DMS53 treated with DMSO at 0.1 percent for 48 hours (cell line): Measurements from ENCODE around the gene SSRP1.
"Not testable (repeated sequence)": the region's sequence is repeated elsewhere in the genome, so short reads cannot be mapped to it uniquely, and the experiment has no call there.

ENCODE experiments used
- DNase-seq: peaks from one replicate; lab custom pipeline; 2025; ENCODE audit not compliant: unreplicated experiment; lab: John Stamatoyannopoulos, UW

Gene SSRP1

DNA sequence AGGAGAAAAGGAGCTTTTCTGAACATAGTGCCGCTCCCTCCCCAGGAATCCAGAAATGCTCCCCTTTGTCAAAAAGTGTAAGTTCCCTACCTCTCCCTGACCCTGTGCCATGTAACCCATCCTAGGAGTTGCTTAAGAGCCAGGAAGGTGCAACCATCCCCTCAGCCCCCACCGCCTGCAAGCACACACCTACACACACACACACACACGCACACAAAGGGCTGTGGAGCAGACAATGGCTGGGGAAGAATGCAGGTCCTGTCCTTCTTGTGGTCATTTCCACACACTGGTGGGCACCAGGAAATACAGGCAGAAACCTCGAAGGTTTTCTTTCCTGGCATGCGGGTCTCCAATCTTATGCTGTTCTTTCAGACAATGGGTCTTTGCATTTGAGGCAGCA, 3.6 kb upstream of the SSRP1 start:
- DNase-seq: no peak

DNA sequence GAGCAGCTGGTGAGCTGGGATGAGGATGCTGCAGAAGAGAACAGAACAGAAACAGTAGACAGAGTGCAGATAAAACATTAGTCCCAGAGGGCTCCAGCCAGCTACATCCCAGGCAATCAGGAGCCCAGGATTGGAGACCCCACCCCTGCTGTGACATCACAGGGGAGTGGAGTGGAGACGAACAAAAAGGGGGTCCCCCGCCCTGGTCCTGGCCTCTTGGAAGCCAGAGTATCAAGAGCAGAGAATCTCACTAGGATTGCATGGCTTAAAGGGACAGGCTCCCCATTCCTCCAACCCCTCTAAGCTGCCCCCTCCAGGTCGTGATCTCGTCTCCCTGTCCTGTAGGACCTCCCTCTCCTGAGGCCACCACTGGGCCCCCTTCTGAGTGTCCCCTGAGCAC, 2.5 kb upstream of the SSRP1 start, which contains the start of gene P2RX3:
TSS of gene P2RX3 (plus strand) at position 211 of the 400 bp plus-strand sequence. CDS start 199 bp downstream, outside the sequence.
- DNase-seq: no peak

DNA sequence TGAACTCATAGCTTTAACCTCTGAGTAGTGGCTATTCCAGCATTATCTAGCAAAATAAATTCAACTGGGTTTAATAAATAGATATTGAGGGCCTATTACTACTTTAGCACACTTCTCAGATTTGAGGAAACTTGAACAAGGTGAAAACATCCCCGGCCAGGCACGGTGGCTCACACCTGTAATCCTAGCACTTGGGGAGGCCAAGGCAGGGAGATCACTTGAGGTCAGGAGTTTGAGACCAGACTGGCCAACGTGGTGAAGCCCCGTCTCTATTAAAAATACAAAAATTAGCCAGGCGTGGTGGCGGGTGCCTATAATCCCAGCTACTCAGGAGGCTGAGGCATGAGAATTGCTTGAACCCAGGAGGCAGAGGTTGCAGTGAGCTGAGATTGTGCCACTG, 1.2 kb upstream of the SSRP1 start:
- not testable (repeated sequence) for DNase-seq

DNA sequence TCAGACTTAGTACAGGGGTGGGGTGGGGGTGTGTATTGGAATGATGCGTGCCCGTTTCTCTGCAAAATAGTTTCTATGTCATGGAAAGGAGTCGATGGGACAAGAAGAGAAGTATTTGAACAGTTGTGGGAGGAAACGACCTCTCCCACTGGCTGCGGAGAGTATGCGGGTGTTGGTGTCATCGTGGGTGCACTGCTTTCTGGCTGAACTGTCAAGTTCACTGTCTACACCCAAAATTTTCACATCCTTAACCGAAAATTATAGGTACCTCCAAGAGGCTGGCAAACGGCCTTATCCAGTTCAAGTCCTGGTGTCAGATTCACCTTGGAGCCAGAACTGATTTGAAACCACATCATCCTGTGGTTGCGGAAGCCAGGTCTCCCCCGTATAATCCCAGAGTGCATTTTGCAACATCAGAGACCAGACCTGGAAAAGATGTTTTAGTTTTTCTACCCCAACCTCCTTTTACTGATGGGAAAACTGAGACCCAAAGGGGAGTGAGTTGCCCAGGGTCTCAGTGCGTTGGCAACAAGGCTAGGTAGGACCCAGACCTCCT, 497 bp upstream of the SSRP1 start:
- no peak for DNase-seq

DNA sequence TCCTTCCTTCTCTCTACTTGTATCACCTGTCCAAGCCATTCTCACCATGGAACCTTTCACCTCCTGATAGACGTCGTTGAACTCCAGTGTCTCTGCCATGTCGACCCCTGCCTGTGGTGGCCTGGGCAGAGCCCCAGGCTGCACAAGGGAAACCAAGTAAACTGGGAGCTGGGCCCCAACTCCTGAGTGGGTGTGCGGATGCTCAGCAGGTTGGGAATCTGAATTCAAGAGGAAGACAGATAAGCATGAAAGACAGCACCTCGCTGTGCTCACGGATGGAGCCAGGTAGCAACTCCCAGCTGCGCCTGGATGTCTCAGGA, 709 bp downstream of the SSRP1 start:
- DNase-seq: no peak

DNA sequence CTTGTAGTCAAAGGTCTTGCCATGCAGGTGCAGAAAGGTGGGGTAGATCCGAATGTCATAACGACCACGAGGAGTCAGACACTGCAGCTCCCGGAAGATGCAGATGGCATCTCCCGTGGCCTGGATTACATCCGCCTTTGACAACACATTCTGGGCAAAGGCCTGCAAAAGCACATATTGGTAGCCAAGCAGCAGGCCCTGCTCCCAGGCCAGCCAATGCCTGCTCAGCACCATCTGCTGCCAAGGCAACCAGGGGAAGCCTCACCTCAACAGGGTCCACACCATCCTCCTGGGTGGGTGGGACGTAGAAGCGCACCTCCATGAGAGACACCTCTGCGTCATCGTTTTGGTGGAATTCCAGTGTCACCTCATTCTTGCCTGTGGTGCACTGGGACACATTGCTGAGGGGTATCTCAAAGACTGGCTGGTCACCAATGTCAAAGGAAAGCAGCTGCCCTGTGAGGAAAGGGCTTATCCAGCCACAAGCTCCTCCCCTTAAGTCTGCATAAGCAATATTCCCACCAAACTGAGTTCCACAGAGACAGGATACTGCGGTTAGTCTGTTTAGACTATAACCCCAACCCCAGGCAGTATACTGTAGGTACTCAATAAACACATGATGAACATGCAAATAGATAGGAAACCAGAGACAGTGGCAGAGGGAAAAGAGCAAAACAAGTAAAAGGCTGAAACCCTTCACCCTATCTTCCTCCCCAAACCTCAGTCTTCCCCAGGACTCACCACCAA, 2.8 kb downstream of the SSRP1 start:
- DNase-seq: no peak

DNA sequence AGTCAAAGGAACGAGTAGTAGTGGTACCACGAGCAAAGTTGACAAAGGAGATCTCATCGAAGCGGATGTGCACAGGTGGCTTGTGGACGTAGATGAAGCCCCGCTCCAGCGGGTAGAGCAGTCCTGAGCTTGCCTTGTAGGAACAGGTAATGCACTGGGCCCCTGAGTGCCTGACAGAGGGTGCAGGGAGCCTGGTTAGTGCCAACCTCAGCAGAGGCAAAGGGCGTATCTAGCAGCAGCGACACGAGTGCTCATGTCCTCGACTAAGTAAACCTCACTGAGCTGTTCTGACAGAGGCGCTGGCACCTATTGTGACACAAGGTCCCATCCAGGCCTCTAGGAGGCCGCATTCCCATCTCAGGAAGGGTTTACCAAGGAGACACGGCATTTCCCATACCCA, 4.0 kb downstream of the SSRP1 start:
- DNase-seq: no peak

DNA sequence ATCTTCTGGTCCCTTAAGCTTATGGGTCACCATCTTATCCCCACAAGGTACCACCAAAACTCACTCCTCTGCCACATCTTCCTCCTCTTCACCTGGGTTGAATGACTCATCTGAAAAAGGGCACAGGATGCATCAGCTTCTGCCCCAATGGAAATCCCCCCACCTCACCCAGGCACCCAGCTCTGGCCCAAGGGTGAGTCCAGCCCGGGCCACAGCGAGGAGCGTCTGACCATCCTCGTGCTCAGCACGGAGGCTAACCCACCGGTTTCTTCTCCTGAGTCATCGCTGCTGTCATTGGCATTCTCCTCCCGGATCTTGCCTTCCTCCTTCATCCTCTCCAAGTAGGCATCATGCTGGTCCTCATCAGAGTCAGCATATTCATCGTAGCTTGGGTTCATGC, 5.7 kb downstream of the SSRP1 start:
- no peak for DNase-seq

DNA sequence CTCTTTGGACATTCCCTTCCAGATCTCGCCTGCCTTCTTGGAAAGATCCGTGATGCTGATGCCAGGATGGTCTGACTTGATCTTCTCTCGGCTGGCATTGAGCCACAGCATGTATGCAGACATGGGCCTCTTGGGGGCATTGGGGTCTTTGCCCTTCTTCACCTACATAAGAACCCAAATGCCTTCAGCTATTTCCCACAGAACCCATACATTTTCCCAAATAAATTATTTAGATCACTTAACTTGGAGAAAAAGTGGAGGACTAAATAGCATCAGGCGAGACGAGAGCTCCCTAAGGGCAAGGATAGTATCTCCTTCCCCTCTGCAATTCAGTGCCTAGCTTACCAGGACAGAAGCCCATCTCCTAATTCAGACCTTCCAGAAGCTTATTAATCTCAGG, 8.0 kb downstream of the SSRP1 start:
- DNase-seq: no peak

DNA sequence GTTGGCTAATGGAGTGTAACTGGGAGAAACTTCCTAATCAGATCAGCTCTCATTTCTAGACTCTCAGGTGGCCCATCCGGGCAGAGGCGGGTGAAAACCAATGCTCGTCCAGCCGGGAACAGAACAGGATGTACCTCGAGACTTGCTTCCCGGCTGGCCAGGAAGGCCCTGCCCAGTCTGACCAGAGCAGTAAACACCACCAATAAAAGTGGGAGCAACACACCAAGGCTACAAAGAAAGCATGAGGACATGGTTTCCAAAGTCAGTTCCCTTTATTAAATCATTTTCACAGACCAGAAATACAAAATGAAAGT, 10.0 kb downstream of the SSRP1 start:
- peak; percentile 22 for DNase-seq

DNA sequence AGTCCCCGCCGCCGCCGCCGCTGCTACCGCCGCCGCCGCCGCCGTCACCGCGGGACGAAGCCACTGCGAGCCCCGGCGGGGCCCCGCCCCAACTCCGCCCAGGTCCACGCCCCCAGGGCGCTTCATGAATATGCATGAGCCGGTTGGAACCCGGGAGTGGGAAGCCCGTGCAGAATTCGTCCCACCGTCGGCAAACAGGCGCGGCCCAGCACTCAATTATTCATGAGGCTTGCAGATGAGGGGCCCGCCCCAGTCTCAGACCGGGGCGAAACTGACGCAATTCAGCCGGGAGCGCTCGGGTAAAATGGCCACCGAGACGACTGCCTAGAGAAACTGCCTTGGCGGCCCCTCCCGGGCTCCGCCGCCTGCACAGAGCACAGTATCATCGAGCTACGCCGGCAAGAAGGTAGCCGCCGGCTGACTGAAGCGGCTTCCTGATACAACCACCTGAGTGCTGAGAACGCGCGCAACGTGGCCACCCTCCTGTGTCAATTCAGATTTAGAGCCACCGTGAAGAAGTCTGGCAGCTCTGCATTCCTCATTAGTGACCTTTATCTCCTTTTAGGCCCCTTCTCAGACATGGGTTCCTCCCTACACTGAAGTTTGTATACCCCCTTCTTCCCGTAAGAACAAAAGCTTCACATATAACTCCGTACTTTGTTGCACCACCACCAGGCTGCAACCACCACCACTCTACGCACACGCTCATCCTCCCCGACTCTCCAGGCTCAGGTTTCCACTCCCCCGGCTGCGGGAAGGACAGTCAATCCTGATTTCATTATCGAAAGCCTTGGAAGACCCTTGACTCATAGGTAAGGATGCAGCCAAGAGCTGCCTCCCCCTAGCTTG, 10.6 kb downstream of the SSRP1 start, which contains the start of gene TNKS1BP1:
TSS of gene TNKS1BP1 (minus strand) at position 67 of the 849 bp plus-strand sequence. CDS start 3,067 bp downstream, outside the sequence.
- DNase-seq: peak; percentile 63

DNA sequence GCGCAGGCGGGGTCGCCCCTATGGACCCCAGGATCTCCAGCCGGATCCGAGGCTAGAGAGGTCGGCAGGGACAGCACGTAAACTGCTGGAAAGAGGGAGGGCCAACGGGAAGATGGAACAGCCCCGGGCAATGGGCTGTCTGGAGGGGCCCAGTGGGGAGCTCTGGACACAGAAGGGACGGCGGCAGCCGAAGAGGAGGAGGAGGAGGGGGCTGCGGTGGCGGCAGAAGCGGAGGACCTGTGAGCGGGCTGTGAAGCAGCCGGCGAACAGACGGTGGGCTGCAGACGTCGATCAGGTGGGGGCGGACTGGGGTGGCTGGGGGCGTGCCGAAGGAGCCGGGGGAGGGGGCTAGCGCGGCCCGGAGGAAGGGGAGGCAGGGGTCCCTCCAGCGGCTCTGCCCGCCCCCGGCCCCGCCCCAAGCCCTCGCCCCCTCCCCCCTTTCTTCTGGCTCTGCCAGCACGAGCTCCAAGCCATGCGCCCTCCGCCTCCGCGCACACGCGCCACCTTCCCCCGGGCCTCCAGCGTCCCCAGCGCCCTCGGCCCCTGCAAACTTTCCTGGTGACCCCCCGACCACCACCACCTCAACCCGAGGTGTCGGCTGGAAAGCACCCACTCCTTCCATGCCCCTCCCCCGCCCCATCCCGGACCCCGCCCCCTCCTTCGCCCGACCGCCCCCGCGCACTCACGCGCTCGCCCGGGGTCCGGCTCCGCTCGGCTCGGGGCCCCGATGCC, 11.4 kb downstream of the SSRP1 start:
- DNase-seq: no peak

DNA sequence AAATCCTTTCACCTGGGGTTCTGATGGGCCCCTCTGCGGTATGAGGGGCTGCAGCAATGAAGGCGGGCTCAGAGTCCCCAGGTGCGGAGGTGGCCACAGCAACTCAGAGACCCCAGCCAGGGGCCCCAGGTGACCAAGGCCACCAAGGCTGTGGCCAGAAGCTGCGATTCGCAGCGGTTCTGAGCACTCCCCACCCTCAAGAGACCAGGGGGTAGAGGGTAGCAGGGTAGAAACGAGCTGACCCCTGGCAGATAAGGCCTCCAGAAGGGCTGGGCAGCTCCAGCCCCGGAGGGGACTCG, 11.9 kb downstream of the SSRP1 start:
- no peak for DNase-seq

DNA sequence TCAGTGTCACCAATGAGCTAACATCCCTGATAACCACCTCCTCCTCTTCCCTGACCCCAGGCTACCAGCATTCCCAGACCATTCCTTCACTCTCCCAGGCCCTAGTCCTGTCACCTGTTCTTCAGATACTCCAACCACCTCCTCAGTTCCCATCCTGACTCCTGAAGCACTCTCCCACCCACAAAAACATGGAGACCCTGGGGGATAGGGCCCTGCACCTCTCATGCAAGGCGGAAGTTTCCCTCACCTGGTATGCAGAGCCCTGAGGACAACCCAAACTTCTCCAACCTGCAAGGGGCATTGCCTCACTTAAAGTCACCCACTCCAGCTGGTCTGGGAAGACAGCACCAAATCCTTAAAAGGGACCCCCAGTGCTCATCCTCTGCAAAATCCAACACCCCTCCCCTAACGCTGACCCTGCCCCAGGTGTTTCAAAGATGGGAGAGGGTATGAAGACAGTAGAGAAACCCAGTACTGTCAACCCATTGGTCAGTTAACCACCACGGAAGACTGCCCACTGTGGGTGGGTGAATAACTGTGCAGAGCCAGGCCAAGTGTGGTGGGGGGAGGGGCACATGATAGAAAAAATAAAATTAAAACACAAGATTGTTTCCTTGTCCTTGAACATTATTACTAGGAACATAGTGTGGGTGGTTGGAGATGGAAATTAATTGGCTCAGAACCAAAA, 12.4 kb downstream of the SSRP1 start:
- DNase-seq: no peak

DNA sequence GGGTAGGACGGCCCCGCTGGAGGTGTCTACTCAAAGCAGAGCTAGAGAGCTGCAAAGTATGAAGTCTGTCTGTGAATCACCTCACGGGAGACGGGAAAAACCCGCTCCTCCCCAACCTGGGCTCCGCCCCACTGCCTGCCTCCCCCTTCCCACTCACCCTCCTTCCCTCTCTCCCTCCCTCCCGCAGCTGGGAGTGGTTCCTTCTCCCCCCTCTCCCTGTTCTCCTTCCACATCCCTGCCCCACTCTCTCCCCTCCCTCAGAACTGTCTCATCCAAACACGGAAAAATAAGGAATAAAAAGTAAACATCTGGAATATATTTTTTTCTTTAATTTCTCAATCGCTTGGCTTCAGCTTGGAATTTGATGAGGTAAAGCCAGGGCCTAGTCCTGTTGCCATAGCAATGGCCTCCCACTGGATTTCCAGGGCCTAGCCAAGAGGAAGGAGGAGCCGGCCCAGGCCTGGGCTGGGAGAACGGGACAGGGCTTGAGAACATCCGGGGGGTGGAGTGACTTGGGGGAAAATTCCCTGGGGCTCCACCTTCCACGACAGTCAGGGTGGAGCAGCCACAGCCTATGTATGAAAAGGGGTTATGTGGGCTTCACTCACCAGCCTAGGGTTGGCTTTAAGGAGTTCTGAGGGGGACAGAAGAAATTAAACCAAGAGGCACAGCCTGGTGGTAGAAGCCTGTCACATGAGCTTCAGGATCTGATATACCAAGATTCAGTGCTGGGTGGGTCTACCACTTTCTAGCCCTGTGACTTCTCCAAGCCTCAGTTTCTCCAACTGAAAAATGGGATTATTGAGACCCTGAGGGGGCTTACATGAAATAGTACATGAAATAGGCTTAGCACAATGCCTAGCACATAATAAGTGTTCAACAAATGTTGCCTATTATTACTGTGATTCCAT, 13.2 kb downstream of the SSRP1 start:
- DNase-seq: peak; percentile 44

DNA sequence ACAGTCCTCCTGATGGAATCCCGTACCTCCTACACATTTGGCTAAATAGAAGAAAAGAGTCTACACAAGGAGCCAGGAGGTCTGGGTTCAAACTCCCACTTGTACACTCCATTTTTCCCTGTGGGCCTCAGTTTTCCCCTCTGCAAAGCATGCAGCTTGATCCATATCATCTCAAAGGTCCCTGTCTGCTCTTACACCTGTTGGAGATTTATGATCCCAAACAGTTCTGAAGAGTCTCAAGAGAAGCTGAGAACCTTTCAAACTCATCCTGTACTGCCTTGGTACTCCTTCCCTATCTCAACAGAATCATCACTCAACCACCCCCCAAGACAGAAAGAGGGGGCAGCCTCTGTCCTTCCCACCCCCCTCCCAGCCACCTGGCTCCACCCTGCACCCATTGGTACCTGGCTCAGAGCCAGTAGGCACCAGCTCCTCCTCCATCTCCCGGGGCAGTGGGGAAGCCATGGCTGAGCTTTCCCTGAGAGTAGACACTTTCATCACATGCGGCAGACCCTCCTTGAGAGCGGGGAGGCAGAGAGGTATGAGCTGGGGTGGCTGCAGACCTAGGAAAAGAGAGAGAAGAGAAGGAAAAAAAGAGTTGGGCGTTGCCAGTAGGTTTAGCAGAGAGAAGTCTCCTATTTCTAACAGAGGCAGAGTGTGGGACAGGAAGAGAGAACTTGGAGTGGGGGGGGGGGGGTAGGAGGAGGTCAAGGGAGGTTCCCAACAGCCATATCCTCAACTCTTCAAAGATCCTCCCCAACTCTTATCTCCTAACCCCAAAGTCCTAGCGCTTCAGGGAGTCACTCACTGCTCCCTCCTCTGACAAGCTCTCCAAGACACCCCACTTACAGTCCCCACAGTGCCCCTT, 14.1 kb downstream of the SSRP1 start:
- DNase-seq: no peak

DNA sequence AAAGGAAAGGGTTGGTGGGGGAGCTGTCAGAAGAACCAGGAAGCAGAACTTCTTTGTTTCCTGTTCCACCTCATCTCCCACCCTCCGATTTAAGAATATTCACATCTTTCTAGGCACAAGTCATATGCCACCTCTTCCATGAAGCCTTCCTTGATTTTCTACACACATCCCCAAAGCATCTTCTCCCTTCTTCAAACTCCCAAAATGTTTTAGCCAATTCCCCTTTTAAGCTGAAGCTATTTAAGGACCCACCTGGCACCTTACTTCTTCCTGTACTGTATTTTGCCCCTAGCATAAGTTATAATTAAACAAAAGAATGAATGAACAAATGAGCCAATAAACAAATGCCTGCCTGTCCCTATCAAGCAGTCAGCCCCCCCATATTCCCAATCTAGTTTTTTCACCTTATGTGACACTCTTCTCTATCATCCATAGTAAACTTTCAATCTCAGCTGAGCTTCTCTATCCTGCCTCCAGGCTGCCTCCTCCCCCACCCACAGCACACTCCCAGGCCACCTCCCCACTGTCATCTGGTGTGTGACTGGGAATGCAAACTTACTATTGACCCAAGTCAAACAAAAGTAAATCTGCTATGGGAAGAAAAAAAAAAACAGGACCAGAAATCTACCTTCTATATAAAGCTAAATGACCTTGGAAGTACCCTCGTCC, 14.8 kb downstream of the SSRP1 start:
- no peak for DNase-seq

DNA sequence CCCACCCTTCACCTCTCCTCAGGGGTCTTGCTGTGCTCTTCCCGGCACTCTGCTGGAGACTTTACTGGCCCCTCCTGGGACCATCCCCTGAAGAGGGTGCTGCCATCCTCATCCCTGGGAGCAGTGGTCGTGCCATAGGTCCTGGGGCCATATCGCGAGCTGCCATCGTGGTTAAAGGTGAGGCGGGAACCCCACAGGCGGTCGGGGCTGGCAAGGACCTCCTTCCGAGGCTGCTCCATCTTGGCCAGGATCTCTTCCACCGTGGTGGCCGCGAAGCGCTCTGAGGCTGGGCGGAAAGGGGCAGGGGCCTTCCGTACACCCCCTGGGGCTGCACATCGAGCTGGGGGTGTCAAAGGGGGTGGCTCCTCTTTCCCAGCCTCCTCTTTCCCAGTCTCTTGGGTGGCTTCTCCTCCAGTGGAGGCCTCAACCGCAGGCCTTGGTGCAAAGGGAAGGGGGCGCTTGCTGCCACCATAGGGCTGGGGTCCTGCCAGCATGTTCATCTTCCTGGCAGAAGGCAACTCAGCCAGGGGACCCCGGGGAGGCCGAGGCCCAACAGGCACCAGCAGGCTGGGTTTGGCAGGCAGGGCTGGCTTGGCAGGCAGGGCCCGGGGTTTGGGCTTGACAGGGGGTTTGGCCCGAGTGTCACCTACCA, 15.5 kb downstream of the SSRP1 start:
- DNase-seq: no peak
